ENCODE data around the gene GRAMD1B.
"Not testable (repeated sequence)": the region's sequence is repeated elsewhere in the genome, so short reads cannot be mapped to it uniquely, and the experiment has no call there.

Gene GRAMD1B

DNA sequence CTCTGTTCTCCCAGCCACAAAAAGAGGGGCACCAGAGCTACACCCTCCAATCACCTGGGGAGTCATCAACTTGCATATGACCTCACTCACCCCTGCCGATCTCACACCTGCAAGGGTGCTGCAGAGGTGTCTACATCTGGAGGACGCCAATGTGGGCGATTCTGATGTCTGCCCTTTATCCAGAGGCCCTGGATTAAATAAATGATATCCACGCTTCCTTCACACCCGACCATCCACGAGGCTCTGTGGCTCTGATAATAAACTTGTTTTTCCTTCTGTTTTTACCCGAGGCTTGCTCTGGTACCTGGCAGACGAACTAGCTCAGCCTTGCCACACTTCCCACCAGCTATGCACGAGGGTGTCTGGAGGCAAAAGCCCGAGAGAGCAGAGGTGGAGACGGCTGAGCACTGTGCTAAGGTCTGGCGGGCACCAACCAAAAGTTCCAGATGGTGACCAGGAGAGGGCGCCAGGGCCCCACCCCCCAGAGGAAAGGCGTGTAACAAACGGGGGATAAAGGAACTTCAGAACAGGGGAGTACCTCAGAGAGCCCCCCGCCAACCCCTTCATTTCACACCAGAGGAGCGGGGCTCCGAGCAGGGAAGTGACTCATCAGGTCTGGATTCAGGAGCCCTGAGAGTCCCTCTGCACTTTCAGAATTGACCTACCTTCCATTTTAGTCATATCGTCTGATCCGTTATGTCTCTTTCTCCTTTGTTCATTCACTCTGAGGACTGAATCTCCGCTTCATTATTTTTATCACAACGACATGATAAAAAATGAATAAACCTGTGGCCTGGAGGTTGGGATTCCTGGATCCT, 210.8 kb downstream of the GRAMD1B start:
- DNase-seq (ENCODE audit: low spot score), result no peak

- DNase-seq (ENCODE audit: low spot score), result no peak
These were observed 211.4 kb downstream of the GRAMD1B start for GRCh38 chr11:123641495-123641840.

- no peak for DNase-seq (ENCODE audit: low spot score)
These were observed 212.4 kb downstream of the GRAMD1B start for GRCh38 chr11:123642435-123642834.

- DNase-seq (ENCODE audit: low spot score), result no peak
These were observed 215.4 kb downstream of the GRAMD1B start for GRCh38 chr11:123645286-123645975.

DNA sequence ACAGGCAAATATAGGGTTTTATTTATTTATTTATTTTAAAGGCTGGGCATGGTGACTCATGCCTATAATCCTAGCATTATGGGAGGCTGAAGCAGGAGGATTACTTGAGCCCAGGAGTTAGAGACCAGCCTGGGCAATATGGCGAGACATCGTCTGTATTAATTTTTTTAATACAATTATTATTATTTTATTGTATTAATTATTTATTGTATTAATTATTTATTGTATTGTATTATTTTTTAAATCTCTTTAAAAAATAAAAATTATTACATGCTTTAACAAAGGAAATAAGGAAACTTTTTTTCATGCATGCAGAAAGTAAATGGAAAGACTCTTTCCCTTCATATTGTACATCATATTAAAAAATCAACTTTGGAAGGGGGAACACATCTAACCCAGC, 220.8 kb downstream of the GRAMD1B start:
- DNase-seq (ENCODE audit: low spot score), result no peak

DNA sequence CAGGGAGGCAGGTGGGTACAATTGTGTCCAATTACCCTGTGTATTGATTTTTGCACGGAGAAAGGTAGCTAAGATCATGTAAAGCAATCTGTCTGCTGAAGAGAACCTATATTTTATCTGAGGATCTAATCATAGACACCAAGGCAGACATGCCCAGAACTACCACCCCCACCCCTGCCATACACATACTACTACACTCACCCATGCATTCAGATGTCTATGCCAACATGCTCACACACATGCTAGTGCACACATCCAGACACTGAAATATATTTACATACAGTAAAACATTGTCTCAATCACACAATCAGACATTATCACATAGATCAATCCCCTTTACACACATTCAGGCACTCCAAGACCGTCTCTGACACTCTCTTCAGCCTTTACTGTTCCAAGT, 222.5 kb downstream of the GRAMD1B start:
- no peak for DNase-seq (ENCODE audit: low spot score)

DNA sequence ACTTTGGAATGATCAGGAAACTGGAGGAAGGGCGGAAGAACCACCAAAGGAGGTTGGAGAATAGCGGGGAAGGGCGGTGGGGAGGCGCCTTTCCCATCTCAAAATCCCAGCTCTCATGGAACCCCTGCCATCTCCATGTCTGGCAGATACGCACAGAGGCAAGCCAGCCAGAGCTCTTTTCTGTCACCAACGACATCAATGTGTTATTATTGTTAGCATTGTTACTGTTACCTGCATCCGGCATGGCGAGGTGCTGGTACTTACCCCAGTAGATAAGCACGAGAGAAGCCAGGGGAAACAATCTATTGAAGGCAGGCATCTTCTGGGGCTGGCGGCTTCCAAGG, 223.4 kb downstream of the GRAMD1B start:
- DNase-seq (ENCODE audit: low spot score), result no peak

DNA sequence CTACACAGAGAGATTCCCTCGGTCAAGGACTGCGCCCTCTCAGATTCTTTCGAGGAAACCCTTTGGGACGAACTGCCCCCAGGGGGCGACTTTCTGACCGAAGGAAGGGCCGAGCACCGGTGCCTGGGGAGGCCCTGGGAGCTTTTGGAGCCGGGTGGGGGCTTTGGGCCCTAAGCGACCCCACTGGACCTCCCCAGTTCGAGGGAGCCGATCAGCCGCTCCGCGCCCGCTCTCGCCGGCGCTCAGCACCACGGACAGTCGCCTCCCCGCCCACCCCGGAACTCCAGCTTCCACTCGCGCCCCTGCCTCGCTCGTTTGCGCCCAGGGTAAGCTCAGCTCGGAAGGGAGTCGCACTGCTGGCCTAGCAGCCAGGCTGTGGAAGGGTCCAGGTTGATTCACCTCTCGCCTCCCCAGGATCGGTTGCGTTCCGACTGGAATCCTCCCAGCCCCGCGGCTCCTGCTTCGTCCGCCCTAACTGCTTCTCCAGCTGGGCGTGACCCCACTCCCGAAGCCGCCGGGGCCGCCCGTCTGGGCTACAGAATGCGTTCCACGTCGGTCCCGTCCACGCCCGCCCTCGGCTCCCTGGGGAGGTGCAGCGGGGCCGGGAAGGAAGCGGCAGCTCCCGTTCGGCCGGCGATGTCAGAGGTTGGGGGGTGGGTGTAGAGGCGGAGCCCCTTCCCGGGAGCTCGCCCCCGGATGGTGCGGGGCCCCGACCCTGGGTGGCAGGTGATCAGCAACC, 223.9 kb downstream of the GRAMD1B start:
- peak; percentile 73 for DNase-seq (ENCODE audit: low spot score)

DNA sequence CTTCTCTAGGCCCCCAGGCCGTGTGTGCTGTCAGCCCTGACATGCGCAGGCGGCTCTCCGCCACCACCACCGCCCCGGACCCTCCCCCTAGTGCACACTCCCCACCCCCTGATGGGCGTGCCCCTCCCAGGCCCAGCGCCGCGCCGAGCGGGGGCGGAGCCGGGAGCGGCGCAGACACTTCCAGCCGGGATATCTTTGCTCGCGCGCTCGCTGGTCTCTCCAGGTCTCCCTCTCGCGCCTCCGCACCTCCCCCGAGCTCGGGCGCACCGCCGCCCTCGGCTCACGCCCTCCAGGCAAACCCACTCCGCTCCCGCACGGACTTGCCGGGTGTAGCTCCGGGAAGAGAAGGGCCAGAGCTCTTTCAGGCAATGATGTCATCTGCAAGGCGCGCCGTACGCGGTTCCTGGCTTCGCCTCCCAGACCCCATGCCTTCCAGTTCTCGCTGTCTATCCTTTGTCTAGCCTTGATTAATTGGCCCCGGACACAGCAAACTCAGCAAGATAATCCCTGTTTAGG, 224.6 kb downstream of the GRAMD1B start, which contains the start of gene SCN3B:
TSS of gene SCN3B (minus strand) at position 59 of the 516 bp plus-strand sequence. CDS start 823 bp downstream, outside the sequence.
- peak; percentile 89 for DNase-seq (ENCODE audit: low spot score)

- no peak for DNase-seq (ENCODE audit: low spot score)
These were observed 229.2 kb downstream of the GRAMD1B start for GRCh38 chr11:123659311-123659710.

DNA sequence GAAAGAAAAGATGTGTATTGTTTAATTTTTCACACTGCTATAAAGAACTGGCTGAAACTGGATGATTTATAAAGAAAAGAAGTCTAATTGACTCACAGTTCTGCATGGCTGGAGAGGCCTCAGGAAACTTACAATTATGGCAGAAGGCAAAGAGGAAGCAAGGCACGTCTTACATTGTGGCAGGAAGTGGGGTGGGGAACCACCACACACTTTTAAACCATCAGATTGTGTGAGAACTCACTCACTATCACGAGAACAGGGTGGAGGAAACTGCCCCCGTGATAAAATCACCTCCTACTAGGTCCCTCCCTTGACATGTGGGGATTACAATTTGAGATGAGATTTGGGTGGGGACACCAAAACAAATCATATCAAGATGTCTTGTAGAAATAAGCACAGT, 229.9 kb downstream of the GRAMD1B start:
- not testable (repeated sequence) for DNase-seq (ENCODE audit: low spot score)

DNA sequence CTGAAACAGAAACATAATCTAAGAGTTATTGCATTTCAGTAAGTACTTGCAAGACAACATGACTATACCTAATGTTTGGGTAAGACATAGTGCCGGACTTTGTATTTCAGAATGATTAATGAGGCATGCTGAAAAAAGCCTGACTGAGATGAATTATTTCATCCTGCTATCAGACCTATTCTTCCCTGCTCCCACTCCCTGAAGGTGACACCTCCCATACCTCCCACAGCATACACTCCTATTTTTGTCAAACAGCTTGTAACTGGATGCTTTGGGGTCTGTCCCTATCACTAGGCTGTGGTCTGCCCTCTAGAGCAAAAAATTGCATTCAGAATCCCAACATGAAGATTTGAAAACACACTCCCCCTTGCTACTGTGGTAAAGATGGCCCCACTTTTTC, 235.2 kb downstream of the GRAMD1B start:
- no peak for DNase-seq (ENCODE audit: low spot score)

DNA sequence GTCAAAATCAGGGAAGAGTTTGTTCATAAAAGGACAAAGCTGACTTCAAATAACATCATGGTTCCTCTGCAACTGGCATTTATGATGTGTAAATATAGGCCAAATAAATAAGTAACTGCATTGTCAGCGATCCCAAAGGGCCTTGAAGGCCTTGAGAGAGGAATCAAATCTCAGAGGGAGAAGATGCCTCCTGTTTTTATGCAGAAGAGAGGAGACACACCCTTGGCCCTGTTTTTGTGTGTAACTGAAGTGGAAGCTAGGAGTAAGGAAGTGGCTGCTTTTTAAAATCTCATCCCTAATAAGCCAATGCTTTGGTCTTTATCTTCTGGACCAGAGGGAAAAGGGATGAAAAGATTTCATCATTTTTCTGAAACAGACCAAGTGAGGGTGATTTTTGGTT, 240.0 kb downstream of the GRAMD1B start:
- DNase-seq (ENCODE audit: low spot score), result no peak

DNA sequence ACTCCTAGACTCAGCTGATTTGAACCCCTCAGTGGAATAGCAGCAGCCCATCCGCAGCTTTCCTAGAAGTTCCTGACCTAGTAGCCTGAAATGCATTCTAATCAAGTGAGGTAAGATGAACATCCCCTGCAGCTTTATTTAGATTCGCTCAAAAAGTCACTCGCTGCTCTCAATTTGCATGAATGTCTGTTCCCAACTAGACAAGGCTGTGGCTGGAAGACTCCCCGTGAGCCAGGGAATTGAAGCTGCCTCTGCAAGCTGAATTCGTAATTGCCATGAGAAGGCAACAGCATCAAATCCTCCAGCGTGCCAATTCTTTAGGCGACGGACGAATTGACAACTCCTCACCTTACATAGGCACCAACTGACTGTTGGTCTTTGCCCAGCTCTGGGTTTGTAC, 241.5 kb downstream of the GRAMD1B start:
- no peak for DNase-seq (ENCODE audit: low spot score)

DNA sequence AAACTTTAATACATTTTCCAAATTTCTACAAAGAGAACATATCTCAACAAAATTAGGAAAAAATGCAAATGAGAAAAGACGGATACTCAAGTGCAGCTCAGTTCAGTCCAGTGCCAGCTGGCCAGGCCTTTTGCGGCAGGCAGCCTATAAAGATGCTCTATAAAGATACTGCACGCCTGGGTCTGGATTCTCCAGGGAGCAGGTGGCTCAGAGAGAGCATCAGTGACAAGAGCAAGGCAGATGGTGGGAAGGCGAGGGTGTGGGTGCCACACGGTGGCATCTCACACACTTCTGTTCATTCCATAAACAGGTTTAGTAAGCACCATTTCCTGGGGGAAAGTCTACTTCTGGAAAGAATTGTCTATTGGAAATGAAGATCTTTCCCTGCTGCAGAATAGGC, 242.5 kb downstream of the GRAMD1B start:
- DNase-seq (ENCODE audit: low spot score), result no peak

GRCh38 chr11:123674297-123674696, 244.2 kb downstream of the GRAMD1B start:
- DNase-seq (ENCODE audit: low spot score), result no peak
